ENCODE data around the gene NOTCH2.
"Not testable (repeated sequence)": the region's sequence is repeated elsewhere in the genome, so short reads cannot be mapped to it uniquely, and the experiment has no call there.

Gene NOTCH2

GRCh38 chr1:120069067-120069919 is at the start of gene NOTCH2:
TSS of gene NOTCH2 (minus strand) at chr1:120069662. CDS start at chr1:120069406, 256 bp downstream.
- DNase-seq (ENCODE audit: low read depth in 2 of 2), result peak; percentile 28 to 47

GRCh38 chr1:120117371-120118177 is 48.1 kb upstream of the NOTCH2 start:
- DNase-seq (ENCODE audit: low read depth in 2 of 2), result not testable (repeated sequence)

GRCh38 chr1:120116094-120116493 is 46.6 kb upstream of the NOTCH2 start:
- not testable (repeated sequence) for DNase-seq (ENCODE audit: low read depth in 2 of 2)

- DNase-seq (ENCODE audit: low read depth in 2 of 2), result not testable (repeated sequence)
These were observed 43.7 kb upstream of the NOTCH2 start for GRCh38 chr1:120113134-120113533.

- DNase-seq (ENCODE audit: low read depth in 2 of 2), result not testable (repeated sequence)
These were observed 42.8 kb upstream of the NOTCH2 start for GRCh38 chr1:120112212-120112611.

- not testable (repeated sequence) for DNase-seq (ENCODE audit: low read depth in 2 of 2)
These were observed 42.3 kb upstream of the NOTCH2 start for GRCh38 chr1:120111771-120112170.

- not testable (repeated sequence) for DNase-seq (ENCODE audit: low read depth in 2 of 2)
These were observed 41.5 kb upstream of the NOTCH2 start for GRCh38 chr1:120111008-120111407.

GRCh38 chr1:120109656-120110055 is 40.2 kb upstream of the NOTCH2 start:
- DNase-seq (ENCODE audit: low read depth in 2 of 2), result not testable (repeated sequence)

- DNase-seq (ENCODE audit: low read depth in 2 of 2), result not testable (repeated sequence)
These were observed 39.7 kb upstream of the NOTCH2 start for GRCh38 chr1:120109180-120109579.

GRCh38 chr1:120105288-120105687 is 35.8 kb upstream of the NOTCH2 start:
- not testable (repeated sequence) for DNase-seq (ENCODE audit: low read depth in 2 of 2)

- DNase-seq (ENCODE audit: low read depth in 2 of 2), result not testable (repeated sequence)
These were observed 34.3 kb upstream of the NOTCH2 start for GRCh38 chr1:120103768-120104167.

GRCh38 chr1:120101593-120101992 is 32.1 kb upstream of the NOTCH2 start:
- DNase-seq (ENCODE audit: low read depth in 2 of 2), result not testable (repeated sequence)

GRCh38 chr1:120100590-120100989 is 31.1 kb upstream of the NOTCH2 start:
- DNase-seq (ENCODE audit: low read depth in 2 of 2), result not testable (repeated sequence)

- not testable (repeated sequence) for DNase-seq (ENCODE audit: low read depth in 2 of 2)
These were observed 29.7 kb upstream of the NOTCH2 start for GRCh38 chr1:120098986-120099759.

- not testable (repeated sequence) for DNase-seq (ENCODE audit: low read depth in 2 of 2)
These were observed 27.6 kb upstream of the NOTCH2 start for GRCh38 chr1:120096981-120097545.

- DNase-seq (ENCODE audit: low read depth in 2 of 2), result not testable (repeated sequence)
These were observed 24.2 kb upstream of the NOTCH2 start for GRCh38 chr1:120093548-120094181.

- not testable (repeated sequence) for DNase-seq (ENCODE audit: low read depth in 2 of 2)
These were observed 23.1 kb upstream of the NOTCH2 start for GRCh38 chr1:120092232-120093218.

GRCh38 chr1:120090830-120091229 is 21.4 kb upstream of the NOTCH2 start:
- DNase-seq (ENCODE audit: low read depth in 2 of 2), result not testable (repeated sequence)

GRCh38 chr1:120087959-120088358 is 18.5 kb upstream of the NOTCH2 start:
- peak; percentile 6 to 12 for DNase-seq (ENCODE audit: low read depth in 2 of 2)

- DNase-seq (ENCODE audit: low read depth in 2 of 2), result not testable (repeated sequence)
These were observed 405 bp upstream of the NOTCH2 start for GRCh38 chr1:120069920-120070214.

All from stimulated activated CD4-positive, alpha-beta T cell treated with anti-CD3 and anti-CD28 coated beads, Interleukin-12 subunit alpha, Interleukin-12 subunit beta, amount 100 ng/mL, for 24 hours (primary cell).